ENCODE measurements around the gene KRTAP10-2. TPM values are rescaled to one million over a fixed set of nuclear protein-coding genes. Genes with fewer than 3 reads are reported as not detected.
"Not testable (repeated sequence)": the region's sequence is repeated elsewhere in the genome, so short reads cannot be mapped to it uniquely, and the experiment has no call there.

The KRTAP10-2 gene
- total RNA-seq (not detected), polyA plus RNA-seq (not detected)
- long read RNA-seq, donor 1, result 0 reads
- long read RNA-seq, donor 2, result 0 reads
- long read RNA-seq, donor 3, result 0 reads

GRCh38 chr21:44551340-44551961, at the start of gene KRTAP10-2:
Gene KRTAP10-2 (minus strand): TSS chr21:44551505. CDS start chr21:44551458, 47 bp downstream.
- H3K27me3 ChIP-seq, result peaks cover 0 to 51% (median 8%) of the 10 kb centered on the region in 9 donors

GRCh38 chr21:44601091-44601490, 49.8 kb upstream of the KRTAP10-2 start:
- peaks cover 0 to 24% (median 0%) of the 10 kb centered on the region in 9 donors for H3K27me3 ChIP-seq
- H3K4me1 ChIP-seq; H3K9me3 ChIP-seq; H3K27ac ChIP-seq; intact Hi-C loops (cut with DNase I); H3K4me3 ChIP-seq; DNase-seq; H3K36me3 ChIP-seq: not testable (repeated sequence)
- whole genome bisulfite sequencing, 4 donors, result 71 to 81% (median 73%) methylated on average over 5 to 10 of the region's 10 CpGs
- ATAC-seq, result peak in 2 of 4 donors; percentile 33 to 35

More at GRCh38 chr21:44551340-44551961, at the start of gene KRTAP10-2:
- peaks cover 0 to 16% (median under 1%) of the 10 kb centered on the region in 12 donors for H3K9me3 ChIP-seq
- WGBS, 4 donors, result 54 to 82% (median 63%) methylated on average over 17 of the region's 17 CpGs
- DNase-seq (peak in 2 of 5 donors; percentile 6 to 20), ATAC-seq (no peak)
- no peak within 1 kb of the TSS for H3K4me3 ChIP-seq
- no peak within 1 kb of the TSS for H3K27ac ChIP-seq
- no peak for TF ChIP-seq POLR2A (IDR thresholded peaks at IDR 0.05)
- TF ChIP-seq, protein P1, sequence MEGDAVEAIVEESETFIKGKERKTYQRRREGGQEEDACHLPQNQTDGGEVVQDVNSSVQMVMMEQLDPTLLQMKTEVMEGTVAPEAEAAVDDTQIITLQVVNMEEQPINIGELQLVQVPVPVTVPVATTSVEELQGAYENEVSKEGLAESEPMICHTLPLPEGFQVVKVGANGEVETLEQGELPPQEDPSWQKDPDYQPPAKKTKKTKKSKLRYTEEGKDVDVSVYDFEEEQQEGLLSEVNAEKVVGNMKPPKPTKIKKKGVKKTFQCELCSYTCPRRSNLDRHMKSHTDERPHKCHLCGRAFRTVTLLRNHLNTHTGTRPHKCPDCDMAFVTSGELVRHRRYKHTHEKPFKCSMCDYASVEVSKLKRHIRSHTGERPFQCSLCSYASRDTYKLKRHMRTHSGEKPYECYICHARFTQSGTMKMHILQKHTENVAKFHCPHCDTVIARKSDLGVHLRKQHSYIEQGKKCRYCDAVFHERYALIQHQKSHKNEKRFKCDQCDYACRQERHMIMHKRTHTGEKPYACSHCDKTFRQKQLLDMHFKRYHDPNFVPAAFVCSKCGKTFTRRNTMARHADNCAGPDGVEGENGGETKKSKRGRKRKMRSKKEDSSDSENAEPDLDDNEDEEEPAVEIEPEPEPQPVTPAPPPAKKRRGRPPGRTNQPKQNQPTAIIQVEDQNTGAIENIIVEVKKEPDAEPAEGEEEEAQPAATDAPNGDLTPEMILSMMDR (IDR thresholded peaks at IDR 0.05), result no peak
- intact Hi-C loops (cut with DNase I), result no loop called here
- no peaks in the 10 kb centered on the region for H3K36me3 ChIP-seq
- H3K4me1 ChIP-seq, result no peaks in the 10 kb centered on the region

GRCh38 chr21:44600118-44600978, 49.0 kb upstream of the KRTAP10-2 start, which contains the start of gene KRTAP10-7:
Gene KRTAP10-7 (plus strand): TSS chr21:44600597. CDS start chr21:44600622, 25 bp downstream.
- H3K27me3 ChIP-seq, result peaks cover 0 to 24% (median 0%) of the 10 kb centered on the region in 9 donors
- intact Hi-C loops (cut with DNase I), result not testable (repeated sequence)
- ATAC-seq, result peak in 2 of 4 donors; percentile 31 to 66

GRCh38 chr21:44599264-44600029, 48.1 kb upstream of the KRTAP10-2 start:
- Histone ChIP-seq H3K9me3 (peaks cover 0 to 5% (median 0%) of the 10 kb centered on the region in 12 donors), H3K27me3 (peaks cover 0 to 24% (median 0%) of the 10 kb centered on the region in 9 donors), H3K36me3 (no peaks in the 10 kb centered on the region), H3K4me1 (no peaks in the 10 kb centered on the region), H3K27ac (no peak overlapping the region), H3K4me3 (no peak overlapping the region)
- 75 to 88% (median 78%) methylated on average over 8 of the region's 8 CpGs for WGBS, 4 donors
- DNase-seq, result no peak
- TF ChIP-seq, protein P1 (IDR thresholded peaks at IDR 0.05), result no peak
- no peak for TF ChIP-seq POLR2A (IDR thresholded peaks at IDR 0.05)
- intact Hi-C loops (cut with DNase I), result no loop called here
- ATAC-seq, result no peak

More at GRCh38 chr21:44600118-44600978, 49.0 kb upstream of the KRTAP10-2 start, which contains the start of gene KRTAP10-7:
- not testable (repeated sequence) for H3K9me3 ChIP-seq, H3K4me1 ChIP-seq, H3K4me3 ChIP-seq, DNase-seq, H3K27ac ChIP-seq, H3K36me3 ChIP-seq
- WGBS, 4 donors, result 66 to 83% (median 75%) methylated on average over 14 to 23 of the region's 23 CpGs

All from heart left ventricle (tissue), 16 donors.